MM.1S (cell line): ENCODE measurements around the gene SLC35F3.

Source experiments
- DNase-seq: peaks from one replicate; pipeline ENCODE4 v3.0.0-alpha.2; 2015
- H2AFZ ChIP-seq: fragments of 300-600 bp; sonication (generic); 2 replicates; pipeline ENCODE4 v1.6.0; 2016; ENCODE audit warnings: antibody characterized with exemption, low read length
- H3F3A ChIP-seq: fragments of 300-600 bp; sonication (generic); 2 replicates; pipeline ENCODE4 v1.6.1; 2016; ENCODE audit warnings: mild to moderate bottlenecking, antibody characterized with exemption, low read length, moderate library complexity, mixed read lengths; ENCODE audit not compliant: insufficient read depth
- H3K27ac ChIP-seq: fragments of 300-600 bp; sonication (generic); 2 replicates; pipeline ENCODE4 v1.5.1; 2016; ENCODE audit warnings: mild to moderate bottlenecking, low read length
- H3K27me3 ChIP-seq: fragments of 300-600 bp; sonication (generic); replicated peaks from 2 replicates; pipeline ENCODE4 v1.6.0; 2016; ENCODE audit warnings: low read length; ENCODE audit not compliant: insufficient read depth
- H3K36me3 ChIP-seq: fragments of 300-600 bp; sonication (generic); replicated peaks from 2 replicates; pipeline ENCODE4 v1.6.1; 2016; ENCODE audit warnings: mild to moderate bottlenecking, low read length, mixed read lengths; ENCODE audit not compliant: insufficient read depth
- H3K4me1 ChIP-seq: fragments of 300-600 bp; sonication (generic); 2 replicates; pipeline ENCODE4 v1.6.1; 2016; ENCODE audit warnings: low read length, mixed read lengths
- H3K4me2 ChIP-seq: fragments of 300-600 bp; sonication (generic); 2 replicates; pipeline ENCODE4 v1.6.0; 2016; ENCODE audit warnings: low read depth, low read length
- H3K4me3 ChIP-seq: fragments of 300-600 bp; sonication (generic); 2 replicates; pipeline ENCODE4 v1.5.1; 2016; ENCODE audit warnings: low read length, mixed read lengths
- H3K79me2 ChIP-seq: fragments of 300-600 bp; sonication (generic); 2 replicates; pipeline ENCODE4 v1.6.1; 2016; ENCODE audit warnings: mixed run types, low read length, mixed read lengths
- H3K9ac ChIP-seq: fragments of 300-600 bp; sonication (generic); 2 replicates; pipeline ENCODE4 v1.6.1; 2016; ENCODE audit warnings: low read length, mixed read lengths
- H3K9me2 ChIP-seq: fragments of 300-600 bp; sonication (generic); replicated peaks from 2 replicates; pipeline ENCODE4 v1.6.1; 2016; ENCODE audit warnings: mild to moderate bottlenecking, low read length, mixed read lengths; ENCODE audit not compliant: insufficient read depth
- H3K9me3 ChIP-seq: fragments of 300-600 bp; sonication (generic); replicated peaks from 2 replicates; pipeline ENCODE4 v1.6.1; 2016; ENCODE audit warnings: mild to moderate bottlenecking, low read length, mixed read lengths; ENCODE audit not compliant: insufficient read depth
- H4K20me1 ChIP-seq: fragments of 300-600 bp; sonication (generic); 2 replicates; pipeline ENCODE4 v1.6.1; 2016; ENCODE audit warnings: mild to moderate bottlenecking, low read length, moderate library complexity, mixed read lengths; ENCODE audit not compliant: insufficient read depth
- EZH2 ChIP-seq: fragments of 300-600 bp; sonication (generic); optimal IDR thresholded peaks from 2 replicates; pipeline ENCODE3; 2017; ENCODE audit warnings: low read depth, mild to moderate bottlenecking, antibody characterized with exemption, low read length, mixed read lengths
- EZH2phosphoT487 ChIP-seq: fragments of 300-600 bp; sonication (generic); IDR thresholded peaks from 2 replicates; pipeline ENCODE4 v1.6.1; 2018; ENCODE audit warnings: antibody characterized with exemption, low read length
- TF ChIP-seq, protein P1 (sequence below): fragments of 300-600 bp; sonication (generic); IDR thresholded peaks from 2 replicates; pipeline ENCODE4 v1.5.1; 2016; ENCODE audit warnings: antibody characterized with exemption, low read length, mixed read lengths

Gene SLC35F3

DNA sequence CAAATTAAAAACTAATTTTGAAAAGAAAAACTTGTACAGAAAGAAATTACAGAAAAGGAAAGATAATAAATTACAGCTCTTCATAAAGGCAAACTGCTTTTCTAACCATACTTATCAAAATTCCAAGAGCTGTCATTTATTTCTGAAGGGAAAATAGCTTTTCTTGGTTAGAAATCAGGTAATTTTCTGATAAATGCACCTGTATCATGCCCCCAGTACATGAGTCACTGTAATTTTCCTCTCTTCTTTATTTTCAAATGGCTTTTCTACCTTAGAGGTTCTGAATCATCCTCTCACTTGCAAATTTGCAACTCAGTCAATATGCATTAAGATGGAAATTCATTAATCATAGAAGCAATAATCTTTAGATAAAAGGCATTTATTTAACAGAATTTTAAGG, 100.1 kb downstream of the SLC35F3 start:
- no peaks in the 10 kb centered on the region for H3K27me3 ChIP-seq

DNA sequence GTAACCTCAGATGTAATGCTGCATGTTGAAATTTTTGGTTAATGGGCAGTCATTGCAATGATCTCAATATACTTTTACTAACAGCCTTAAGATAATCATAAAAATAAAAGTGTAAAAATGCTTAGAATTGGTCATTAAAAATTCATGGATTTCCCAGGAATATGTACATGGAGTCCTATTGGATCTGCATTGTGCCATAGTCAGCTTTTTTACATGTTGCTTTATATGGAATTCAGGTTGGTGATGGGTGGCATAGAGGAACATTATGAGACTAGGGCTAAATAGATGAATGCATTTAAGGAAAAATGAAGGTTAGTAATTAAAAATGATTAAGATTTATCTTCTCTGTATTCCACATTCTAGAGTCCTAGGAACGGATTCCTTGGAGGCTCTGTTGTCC, 103.2 kb downstream of the SLC35F3 start:
- TF ChIP-seq EZH2 (no peak), EZH2phosphoT487 (no peak)
- TF ChIP-seq, protein P1, sequence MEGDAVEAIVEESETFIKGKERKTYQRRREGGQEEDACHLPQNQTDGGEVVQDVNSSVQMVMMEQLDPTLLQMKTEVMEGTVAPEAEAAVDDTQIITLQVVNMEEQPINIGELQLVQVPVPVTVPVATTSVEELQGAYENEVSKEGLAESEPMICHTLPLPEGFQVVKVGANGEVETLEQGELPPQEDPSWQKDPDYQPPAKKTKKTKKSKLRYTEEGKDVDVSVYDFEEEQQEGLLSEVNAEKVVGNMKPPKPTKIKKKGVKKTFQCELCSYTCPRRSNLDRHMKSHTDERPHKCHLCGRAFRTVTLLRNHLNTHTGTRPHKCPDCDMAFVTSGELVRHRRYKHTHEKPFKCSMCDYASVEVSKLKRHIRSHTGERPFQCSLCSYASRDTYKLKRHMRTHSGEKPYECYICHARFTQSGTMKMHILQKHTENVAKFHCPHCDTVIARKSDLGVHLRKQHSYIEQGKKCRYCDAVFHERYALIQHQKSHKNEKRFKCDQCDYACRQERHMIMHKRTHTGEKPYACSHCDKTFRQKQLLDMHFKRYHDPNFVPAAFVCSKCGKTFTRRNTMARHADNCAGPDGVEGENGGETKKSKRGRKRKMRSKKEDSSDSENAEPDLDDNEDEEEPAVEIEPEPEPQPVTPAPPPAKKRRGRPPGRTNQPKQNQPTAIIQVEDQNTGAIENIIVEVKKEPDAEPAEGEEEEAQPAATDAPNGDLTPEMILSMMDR: no peak
- Histone ChIP-seq H3K27ac (no peak overlapping the region), H3K4me3 (no peak overlapping the region), H3K4me2 (no peak overlapping the region), H3F3A (no peaks in the 10 kb centered on the region), H3K4me1 (no peaks in the 10 kb centered on the region), H3K36me3 (no peaks in the 10 kb centered on the region), H3K27me3 (no peaks in the 10 kb centered on the region), H2AFZ (no peak overlapping the region), H3K79me2 (no peaks in the 10 kb centered on the region), H3K9ac (no peak overlapping the region), H3K9me2 (no peaks in the 10 kb centered on the region), H4K20me1 (no peaks in the 10 kb centered on the region), H3K9me3 (no peaks in the 10 kb centered on the region)
- DNase-seq: no peak

More for the DNA sequence above, 100.1 kb downstream of the SLC35F3 start:
- Histone ChIP-seq H3K27ac (no peak overlapping the region), H3K9me2 (no peaks in the 10 kb centered on the region), H3K4me3 (no peak overlapping the region), H3K4me1 (no peaks in the 10 kb centered on the region), H3K9me3 (no peaks in the 10 kb centered on the region), H4K20me1 (no peaks in the 10 kb centered on the region), H3K4me2 (no peak overlapping the region), H3K9ac (no peak overlapping the region), H3F3A (no peaks in the 10 kb centered on the region), H3K36me3 (no peaks in the 10 kb centered on the region), H3K79me2 (no peaks in the 10 kb centered on the region), H2AFZ (no peak overlapping the region)
- TF ChIP-seq, protein P1: no peak
- TF ChIP-seq EZH2: no peak
- no peak for TF ChIP-seq EZH2phosphoT487
- DNase-seq: no peak

GRCh38 chr1:234008591-234008990, 104.1 kb downstream of the SLC35F3 start:
- TF ChIP-seq EZH2phosphoT487 (no peak), EZH2 (no peak)
- TF ChIP-seq, protein P1: no peak
- Histone ChIP-seq H3K27me3 (no peaks in the 10 kb centered on the region), H3K79me2 (no peaks in the 10 kb centered on the region), H3K27ac (no peak overlapping the region), H3K4me3 (no peak overlapping the region), H3K9me3 (no peaks in the 10 kb centered on the region), H3K4me1 (no peaks in the 10 kb centered on the region), H3K9ac (no peak overlapping the region), H2AFZ (no peak overlapping the region), H3K4me2 (no peak overlapping the region), H3K36me3 (no peaks in the 10 kb centered on the region), H3F3A (no peaks in the 10 kb centered on the region), H4K20me1 (no peaks in the 10 kb centered on the region), H3K9me2 (no peaks in the 10 kb centered on the region)
- no peak for DNase-seq
